Esophagus squamous epithelium (tissue), 4 donors: ENCODE data around the gene CD40.

Experiments used
- POLR2A ChIP-seq, 4 donors: fragments of 450-650 bp; IDR thresholded peaks; one replicate each; pipeline ENCODE4 v1.6.1; 2017; ENCODE audit warnings: antibody characterized with exemption in 4 of 4, mild to moderate bottlenecking in 4 of 4, moderate library complexity in 3 of 4
- TF ChIP-seq, protein P1 (sequence below), 6 experiments: fragments of 450-650 bp in 4 of 6; fragments of 200-600 bp in 2 of 6; sonication (generic) in 2 of 6; IDR thresholded peaks; one replicate each; pipeline ENCODE4 v1.5.1; 2016 to 2019; ENCODE audit warnings: antibody characterized with exemption in 6 of 6, mild to moderate bottlenecking in 4 of 6, moderate library complexity in 4 of 6

DNA sequence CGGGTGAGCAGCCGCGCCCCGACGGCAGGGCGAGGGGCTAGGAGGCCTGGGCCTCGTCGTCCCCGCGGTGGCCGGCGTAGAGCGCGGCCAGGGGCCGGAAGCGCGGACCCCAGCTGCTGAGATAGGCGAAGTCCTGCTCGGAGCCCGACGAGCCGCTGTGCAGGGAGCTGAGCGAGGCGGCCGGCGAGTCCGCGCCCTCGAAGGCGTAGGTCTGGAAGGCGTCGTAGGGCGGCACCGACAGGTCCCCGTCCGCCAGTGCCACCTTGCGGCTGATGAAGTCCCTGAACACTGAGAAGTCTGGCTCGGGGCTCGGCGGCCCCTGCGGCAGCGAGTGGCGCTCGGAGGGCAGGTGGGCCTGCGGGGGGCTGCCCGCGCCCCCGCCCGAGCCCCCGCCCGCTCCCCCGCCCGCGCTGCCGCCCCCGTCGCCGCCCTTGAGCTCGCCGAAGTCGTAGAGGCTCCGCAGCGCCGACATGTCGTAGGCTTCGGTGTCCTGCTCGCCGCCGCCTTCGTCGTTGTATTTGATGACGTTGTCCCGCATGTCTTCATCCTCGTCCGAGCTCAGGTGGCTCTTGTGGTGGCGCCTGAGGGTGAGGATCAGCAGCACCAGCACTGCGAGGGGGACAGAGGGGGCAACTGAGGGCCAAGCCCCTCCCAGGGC lies 56.5 kb downstream of the CD40 start:
- no peak for TF ChIP-seq POLR2A (IDR thresholded peaks at IDR 0.05)
- TF ChIP-seq, protein P1, sequence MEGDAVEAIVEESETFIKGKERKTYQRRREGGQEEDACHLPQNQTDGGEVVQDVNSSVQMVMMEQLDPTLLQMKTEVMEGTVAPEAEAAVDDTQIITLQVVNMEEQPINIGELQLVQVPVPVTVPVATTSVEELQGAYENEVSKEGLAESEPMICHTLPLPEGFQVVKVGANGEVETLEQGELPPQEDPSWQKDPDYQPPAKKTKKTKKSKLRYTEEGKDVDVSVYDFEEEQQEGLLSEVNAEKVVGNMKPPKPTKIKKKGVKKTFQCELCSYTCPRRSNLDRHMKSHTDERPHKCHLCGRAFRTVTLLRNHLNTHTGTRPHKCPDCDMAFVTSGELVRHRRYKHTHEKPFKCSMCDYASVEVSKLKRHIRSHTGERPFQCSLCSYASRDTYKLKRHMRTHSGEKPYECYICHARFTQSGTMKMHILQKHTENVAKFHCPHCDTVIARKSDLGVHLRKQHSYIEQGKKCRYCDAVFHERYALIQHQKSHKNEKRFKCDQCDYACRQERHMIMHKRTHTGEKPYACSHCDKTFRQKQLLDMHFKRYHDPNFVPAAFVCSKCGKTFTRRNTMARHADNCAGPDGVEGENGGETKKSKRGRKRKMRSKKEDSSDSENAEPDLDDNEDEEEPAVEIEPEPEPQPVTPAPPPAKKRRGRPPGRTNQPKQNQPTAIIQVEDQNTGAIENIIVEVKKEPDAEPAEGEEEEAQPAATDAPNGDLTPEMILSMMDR (IDR thresholded peaks at IDR 0.05), result peak; percentile 17 to 76 (median 62)
